GM19025 (cell line): Measurements from ENCODE around the gene GPR55.

ENCODE experiments used
- ATAC-seq: cut with Tn5 transposase; IDR thresholded peaks from one replicate; pipeline ENCODE4 v1.9.1; 2021; ENCODE audit warnings: mild to moderate bottlenecking, low read depth, moderate library complexity; ENCODE audit not compliant: unreplicated experiment

The GPR55 gene

GRCh38 chr2:230870544-230871360 is 54.3 kb downstream of the GPR55 start:
- ATAC-seq = no peak

GRCh38 chr2:230869914-230870543 is 55.0 kb downstream of the GPR55 start:
- ATAC-seq = no peak

GRCh38 chr2:230868947-230869913 is 55.8 kb downstream of the GPR55 start:
- no peak for ATAC-seq

GRCh38 chr2:230868161-230868946 is 56.7 kb downstream of the GPR55 start:
- no peak for ATAC-seq

GRCh38 chr2:230866756-230867523 is 58.1 kb downstream of the GPR55 start:
- no peak for ATAC-seq

GRCh38 chr2:230865766-230866755 is 59.0 kb downstream of the GPR55 start:
- ATAC-seq = no peak

GRCh38 chr2:230865307-230865765 is 59.7 kb downstream of the GPR55 start:
- ATAC-seq = no peak

- ATAC-seq = peak; percentile 54
Measured at GRCh38 chr2:230864605-230865306, 60.3 kb downstream of the GPR55 start, which contains the start of gene ITM2C. Gene ITM2C (plus strand): TSS chr2:230864942. CDS start chr2:230865026, 84 bp downstream.

- ATAC-seq = no peak
Measured at GRCh38 chr2:230864122-230864604, 60.9 kb downstream of the GPR55 start.

- no peak for ATAC-seq
Measured at GRCh38 chr2:230863442-230864121, 61.5 kb downstream of the GPR55 start.

GRCh38 chr2:230863031-230863430 is 62.0 kb downstream of the GPR55 start:
- ATAC-seq = no peak

GRCh38 chr2:230862292-230862691 is 62.8 kb downstream of the GPR55 start:
- ATAC-seq = no peak

- ATAC-seq = no peak
Measured at GRCh38 chr2:230861552-230862255, 63.3 kb downstream of the GPR55 start.
